NOMO-1 (cell line): ENCODE data around the gene ALK.

Source experiments
- DNase-seq, 2 experiments: peaks; one replicate each; lab custom pipeline; 2025; ENCODE audit not compliant: unreplicated experiment in 2 of 2; lab: John Stamatoyannopoulos, UW

The ALK gene

GRCh38 chr2:29186817-29187216 is 734.6 kb downstream of the ALK start:
- no peak for DNase-seq

- DNase-seq, result no peak
These were observed 736.9 kb downstream of the ALK start for GRCh38 chr2:29184531-29184930.

DNA sequence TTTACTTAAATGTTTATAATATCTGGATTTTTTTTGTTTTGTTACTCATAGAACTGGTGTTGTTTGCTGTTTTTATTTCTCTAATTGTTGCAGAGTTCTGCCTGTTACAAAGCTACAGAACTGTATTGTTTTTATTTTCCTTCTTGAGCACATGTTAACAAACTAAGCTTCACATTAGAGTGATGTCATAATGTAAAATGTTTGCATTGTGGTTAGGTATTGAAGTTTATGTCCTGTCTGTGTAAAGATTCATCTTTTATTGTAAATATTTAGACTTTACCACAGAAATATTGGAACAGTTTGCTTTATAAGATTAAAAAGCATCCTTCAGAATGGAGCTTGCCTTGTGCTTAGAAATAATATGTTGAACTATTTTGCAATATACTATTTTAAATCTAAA is 738.5 kb downstream of the ALK start:
- no peak for DNase-seq

DNA sequence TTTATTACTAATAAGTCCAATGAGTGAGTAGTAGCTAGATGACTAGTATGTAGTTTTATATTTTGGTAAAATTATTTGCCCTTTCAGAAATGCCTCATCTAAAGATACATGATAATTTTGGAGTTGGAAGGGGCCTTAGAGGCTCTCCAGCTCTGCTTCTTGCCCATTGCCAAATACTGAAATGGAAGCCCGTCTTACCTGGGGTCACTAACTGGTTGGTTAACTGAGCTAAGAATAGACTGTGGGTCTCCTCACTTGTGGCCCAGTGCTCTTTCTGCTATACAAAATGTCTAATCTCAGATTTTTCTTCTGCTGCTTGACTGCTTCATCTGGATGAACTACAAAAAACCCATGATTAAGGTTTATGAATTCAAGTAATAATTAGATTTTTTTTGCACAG is 739.1 kb downstream of the ALK start:
- no peak for DNase-seq

DNA sequence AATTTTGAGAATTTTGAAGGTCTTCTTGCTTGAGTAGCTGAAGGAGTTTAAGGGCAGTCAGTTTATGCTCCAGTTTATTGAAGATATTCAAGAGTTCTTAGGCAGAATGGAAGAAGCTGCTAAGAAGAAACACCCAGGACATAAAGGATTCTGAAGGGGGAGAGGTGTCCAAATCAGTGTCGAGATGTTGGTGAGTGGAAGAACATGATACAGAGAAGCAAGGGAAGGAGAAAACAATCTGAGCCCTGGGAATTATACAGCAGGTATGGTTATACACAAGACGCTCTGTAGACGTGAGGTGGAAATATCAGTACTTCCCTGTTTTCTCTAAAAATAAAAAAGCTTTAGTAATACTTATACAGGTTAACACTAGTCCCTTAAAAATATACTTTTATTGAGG is 746.0 kb downstream of the ALK start:
- no peak for DNase-seq

- no peak for DNase-seq
These were observed 746.4 kb downstream of the ALK start for GRCh38 chr2:29174937-29175336.

GRCh38 chr2:29166242-29167039 is 754.9 kb downstream of the ALK start:
- no peak for DNase-seq

DNA sequence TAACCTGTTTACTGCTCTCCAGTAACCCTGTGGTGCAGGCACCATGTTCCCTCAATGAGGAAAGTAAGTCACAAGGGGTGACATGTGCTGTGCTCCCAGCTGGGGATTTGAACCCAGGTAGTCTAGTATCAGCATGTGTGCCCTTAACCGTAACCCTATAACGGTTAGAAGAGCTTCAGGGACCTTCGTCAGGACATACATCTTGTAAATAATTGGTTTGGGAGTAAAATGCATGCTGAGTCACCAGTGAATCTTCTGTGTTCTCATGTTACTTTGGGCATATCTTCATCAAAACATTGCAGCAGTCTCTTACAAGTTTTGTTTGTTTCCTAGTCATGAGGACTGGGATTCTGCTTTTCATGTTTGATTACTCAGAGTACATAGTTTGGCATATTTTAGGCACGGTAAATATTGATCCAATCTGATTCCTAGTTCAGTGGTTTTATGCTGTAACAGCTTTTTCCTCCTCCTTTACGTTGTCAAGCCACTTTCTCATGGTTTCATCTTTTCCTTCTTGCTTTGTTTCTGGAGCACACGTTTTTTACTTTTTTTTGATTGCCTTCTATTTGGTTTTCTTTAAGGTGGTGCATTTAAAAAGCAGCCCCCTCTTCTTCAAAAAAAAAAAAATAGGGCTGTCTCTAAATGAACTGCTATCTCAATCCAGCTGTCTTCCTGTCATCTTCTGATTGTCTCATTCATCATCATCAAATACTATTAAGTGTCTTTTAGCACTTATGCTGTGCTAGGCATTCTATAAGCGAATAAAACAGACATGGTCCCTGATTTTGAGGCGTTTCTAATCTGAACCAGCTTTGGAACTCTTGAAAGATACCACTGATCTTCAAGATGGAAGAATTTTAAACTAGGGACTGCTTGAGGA is 755.8 kb downstream of the ALK start:
- no peak for DNase-seq

GRCh38 chr2:29164091-29164846 is 757.1 kb downstream of the ALK start:
- peak in 1 of 2 experiments; percentile 11 for DNase-seq

DNA sequence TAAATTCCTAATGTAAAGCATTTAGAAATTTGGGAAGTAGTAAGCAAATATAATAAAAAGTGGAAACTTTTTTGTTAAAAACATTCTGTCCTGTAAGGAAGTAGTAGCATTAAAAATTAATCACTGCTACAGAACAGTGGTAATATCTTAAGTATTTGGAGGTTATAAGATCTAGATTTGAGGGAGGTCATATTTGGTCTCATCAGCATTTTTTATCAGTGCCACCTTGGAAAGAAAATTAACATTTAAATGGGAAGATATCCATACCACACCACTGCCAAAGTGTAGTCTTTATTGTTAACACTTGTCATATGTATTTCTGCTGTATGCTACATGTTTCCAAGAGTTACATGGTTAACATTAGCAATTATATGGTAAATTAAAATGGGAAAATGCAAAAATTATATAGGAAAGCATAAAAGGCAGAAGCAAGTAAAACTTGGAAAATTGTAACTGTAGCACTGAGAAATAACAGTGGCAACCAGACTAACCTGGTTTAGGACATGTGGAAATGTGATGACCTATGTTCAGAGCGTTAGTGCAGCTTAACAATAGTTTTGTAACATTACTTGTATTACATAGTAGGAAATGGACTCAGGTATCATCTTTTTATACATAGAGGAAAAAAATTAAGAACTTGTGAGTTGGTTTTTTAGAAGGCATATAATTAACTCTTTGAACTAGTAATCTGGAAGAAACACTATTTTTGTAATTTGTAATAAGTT is 759.0 kb downstream of the ALK start:
- DNase-seq, result no peak

- no peak for DNase-seq
These were observed 761.2 kb downstream of the ALK start for GRCh38 chr2:29160184-29160583.

DNA sequence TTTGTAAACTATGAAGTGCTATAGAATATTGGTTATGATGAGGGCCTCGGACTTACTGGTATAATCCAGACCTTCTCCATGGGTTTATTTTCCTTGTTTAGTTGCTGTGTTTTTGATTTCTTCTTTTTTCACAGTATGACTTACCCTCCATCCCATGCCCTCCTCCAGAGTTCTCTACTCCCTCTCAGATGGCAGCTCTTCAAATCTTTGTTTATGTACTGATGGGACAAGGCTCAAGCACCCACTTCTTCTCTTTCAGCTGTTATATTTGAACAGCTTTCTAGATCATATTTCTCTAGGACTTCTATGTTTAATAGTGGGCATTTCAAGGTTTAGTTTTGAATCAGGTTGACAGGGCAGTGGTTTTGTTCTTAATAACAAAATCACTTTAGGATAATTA is 762.3 kb downstream of the ALK start:
- DNase-seq, result no peak

DNA sequence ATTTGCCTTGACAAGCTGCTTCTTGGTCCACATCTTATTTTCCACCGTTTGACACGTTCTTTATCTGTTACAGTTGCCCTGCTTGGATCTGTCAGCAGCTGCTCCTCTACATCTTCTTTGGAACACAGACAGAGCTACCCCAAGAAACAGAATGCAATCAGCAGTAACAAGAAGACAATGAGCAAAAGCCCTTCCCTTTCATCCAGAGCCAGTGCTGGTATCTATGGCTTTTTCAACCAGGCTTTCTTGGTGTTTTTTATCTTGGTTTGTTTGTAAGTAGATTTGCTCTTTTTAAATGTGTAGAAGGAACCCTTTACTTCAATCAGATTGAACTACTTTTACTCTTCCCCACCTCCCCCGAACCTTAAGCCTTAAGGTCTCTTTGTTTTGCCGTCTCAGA is 764.3 kb downstream of the ALK start:
- no peak for DNase-seq

DNA sequence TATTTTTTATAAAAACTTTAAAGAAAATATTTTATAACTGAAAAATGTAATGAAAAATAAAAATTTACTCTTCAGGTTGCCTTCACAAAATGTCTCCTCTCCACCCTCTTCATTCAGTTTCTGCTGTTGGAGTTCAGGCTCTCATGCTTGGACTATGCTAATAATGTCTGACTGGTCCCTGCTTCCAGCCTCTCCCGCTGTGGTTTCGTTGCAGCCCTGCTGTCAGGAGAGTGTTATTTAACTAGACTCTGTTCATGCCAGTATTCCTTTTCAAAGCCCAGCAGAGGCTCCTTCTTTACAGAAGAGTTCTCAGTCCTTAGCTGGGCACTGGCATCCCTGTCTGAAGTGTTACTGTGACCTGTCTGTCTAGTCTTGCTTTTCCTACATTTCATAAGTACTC is 765.8 kb downstream of the ALK start:
- no peak for DNase-seq

- no peak for DNase-seq
These were observed 766.8 kb downstream of the ALK start for GRCh38 chr2:29154610-29155009.

- no peak for DNase-seq
These were observed 773.4 kb downstream of the ALK start for GRCh38 chr2:29147963-29148362.

DNA sequence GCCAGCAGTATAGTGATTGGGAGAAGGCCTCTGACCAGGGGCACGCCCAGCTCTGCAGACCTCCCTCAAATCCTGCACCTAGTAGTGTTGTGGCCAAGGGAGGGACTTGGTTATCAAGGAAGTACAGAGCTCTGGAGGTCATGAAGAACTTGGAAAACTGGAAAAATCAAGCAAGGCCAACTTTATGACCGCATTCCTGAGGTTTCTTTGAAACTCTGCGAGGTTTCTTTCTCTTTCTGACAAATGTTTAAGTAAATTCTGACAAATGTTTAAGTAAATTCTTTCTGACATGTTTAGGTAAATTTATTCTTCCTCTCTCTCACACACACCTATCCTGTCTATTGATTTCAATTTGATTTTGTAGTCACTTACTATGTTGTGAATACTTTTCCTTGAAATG is 775.2 kb downstream of the ALK start:
- DNase-seq, result no peak

- DNase-seq, result no peak
These were observed 777.7 kb downstream of the ALK start for GRCh38 chr2:29143657-29144056.
